ENCODE measurements around the gene TM4SF18. TPM values are rescaled to one million over a fixed set of nuclear protein-coding genes. Genes with fewer than 3 reads are reported as not detected.

Gene TM4SF18
- total RNA-seq, 1 experiment from 2014 or later, result 54.5 TPM

DNA sequence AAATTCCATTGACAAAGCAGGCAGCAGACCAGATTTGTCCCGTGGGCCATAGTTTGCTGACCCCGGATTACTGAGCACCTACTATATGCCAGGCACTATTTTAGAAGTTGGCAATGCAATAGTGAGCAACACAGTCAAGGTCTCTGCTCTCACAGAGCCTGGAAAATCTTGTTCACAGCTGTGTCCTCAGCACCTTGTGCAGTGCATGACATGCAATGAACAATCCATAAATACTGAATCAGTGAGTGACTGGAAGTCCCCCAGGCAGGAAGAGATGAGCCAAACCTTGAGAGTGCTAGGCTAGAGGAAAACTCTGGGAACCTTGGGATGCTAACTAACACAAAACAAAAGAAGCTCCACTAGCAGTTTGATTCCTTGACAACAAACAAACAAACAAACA is 29.6 kb upstream of the TM4SF18 start:
- Histone ChIP-seq H3K4me3 (ENCODE audit: low read depth in 2 of 2, low read length in 2 of 2) (no peak overlapping the region), H3K27ac (ENCODE audit: low read length) (peak overlapping the region; percentile 100), H3K27me3 (ENCODE audit: control insufficient read depth, insufficient read depth, low read length) (no peaks in the 10 kb centered on the region), H3K4me1 (ENCODE audit: control insufficient read depth, insufficient read depth, low read length) (peaks cover 32% of the 10 kb centered on the region), H3K36me3 (ENCODE audit: control insufficient read depth, insufficient read depth, low read length) (no peaks in the 10 kb centered on the region), H3K9me3 (ENCODE audit: control insufficient read depth, insufficient read depth, low read depth, low read length) (no peaks in the 10 kb centered on the region)
- no peak for DNase-seq (ENCODE audit: low read depth, low spot score)
- ChIA-PET CTCF (no interaction called here), POLR2A (interaction anchor here (0.5 to 1.2 kb wide), 4 partner anchors 9 to 216 kb away, joined by 3 to 4 read pairs (median 3); no protein-coding TSS in a partner anchor)
- ATAC-seq, result peak; percentile 11; the same call in 1 of the 2 replicates
- in situ Hi-C loops (cut with HindIII; ENCODE audit: low pct_unique_long_range_greater_than_20kb, low sequenced_read_pairs), result no loop called here
- TF ChIP-seq TCF7L2 (IDR thresholded peaks at IDR 0.05; ENCODE audit: low read depth, low read length) (no peak), REST (IDR thresholded peaks at IDR 0.05; ENCODE audit: insufficient read depth in 1 of 2, low read depth in 2 of 2, low read length in 1 of 2) (no peak), SIN3A (IDR thresholded peaks at IDR 0.05; ENCODE audit: borderline replicate concordance, insufficient read depth, low read depth, low read length) (no peak), POLR2AphosphoS5 (IDR thresholded peaks at IDR 0.05; ENCODE audit: low read depth, low read length) (no peak)
- TF ChIP-seq, protein P1, sequence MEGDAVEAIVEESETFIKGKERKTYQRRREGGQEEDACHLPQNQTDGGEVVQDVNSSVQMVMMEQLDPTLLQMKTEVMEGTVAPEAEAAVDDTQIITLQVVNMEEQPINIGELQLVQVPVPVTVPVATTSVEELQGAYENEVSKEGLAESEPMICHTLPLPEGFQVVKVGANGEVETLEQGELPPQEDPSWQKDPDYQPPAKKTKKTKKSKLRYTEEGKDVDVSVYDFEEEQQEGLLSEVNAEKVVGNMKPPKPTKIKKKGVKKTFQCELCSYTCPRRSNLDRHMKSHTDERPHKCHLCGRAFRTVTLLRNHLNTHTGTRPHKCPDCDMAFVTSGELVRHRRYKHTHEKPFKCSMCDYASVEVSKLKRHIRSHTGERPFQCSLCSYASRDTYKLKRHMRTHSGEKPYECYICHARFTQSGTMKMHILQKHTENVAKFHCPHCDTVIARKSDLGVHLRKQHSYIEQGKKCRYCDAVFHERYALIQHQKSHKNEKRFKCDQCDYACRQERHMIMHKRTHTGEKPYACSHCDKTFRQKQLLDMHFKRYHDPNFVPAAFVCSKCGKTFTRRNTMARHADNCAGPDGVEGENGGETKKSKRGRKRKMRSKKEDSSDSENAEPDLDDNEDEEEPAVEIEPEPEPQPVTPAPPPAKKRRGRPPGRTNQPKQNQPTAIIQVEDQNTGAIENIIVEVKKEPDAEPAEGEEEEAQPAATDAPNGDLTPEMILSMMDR (IDR thresholded peaks at IDR 0.05), result no peak
- no TSS peak for BruUV-seq (replicated peaks)
- intact Hi-C loops (cut with micrococcal nuclease; ENCODE audit: unreplicated experiment), result no loop called here

GRCh38 chr3:149362366-149362765 is 28.9 kb upstream of the TM4SF18 start:
- Histone ChIP-seq H3K4me3 (ENCODE audit: low read depth in 2 of 2, low read length in 2 of 2) (no peak overlapping the region), H3K9me3 (ENCODE audit: control insufficient read depth, insufficient read depth, low read depth, low read length) (no peaks in the 10 kb centered on the region), H3K4me1 (ENCODE audit: control insufficient read depth, insufficient read depth, low read length) (peaks cover 25% of the 10 kb centered on the region), H3K36me3 (ENCODE audit: control insufficient read depth, insufficient read depth, low read length) (no peaks in the 10 kb centered on the region), H3K27me3 (ENCODE audit: control insufficient read depth, insufficient read depth, low read length) (no peaks in the 10 kb centered on the region), H3K27ac (ENCODE audit: low read length) (peak overlapping the region; percentile 100)
- BruUV-seq (replicated peaks), result no TSS peak
- in situ Hi-C loops (cut with HindIII; ENCODE audit: low pct_unique_long_range_greater_than_20kb, low sequenced_read_pairs) (no loop called here), intact Hi-C loops (cut with micrococcal nuclease; ENCODE audit: unreplicated experiment) (no loop called here)
- no peak for ATAC-seq
- POLR2A ChIA-PET, result interaction anchor here (0.7 to 1.2 kb wide), 3 partner anchors 11 to 36 kb away, joined by 3 to 4 read pairs (median 3); no protein-coding TSS in a partner anchor
- no peak for TF ChIP-seq TCF7L2 (IDR thresholded peaks at IDR 0.05; ENCODE audit: low read depth, low read length)
- TF ChIP-seq SIN3A (IDR thresholded peaks at IDR 0.05; ENCODE audit: borderline replicate concordance, insufficient read depth, low read depth, low read length), result no peak
- TF ChIP-seq, protein P1 (IDR thresholded peaks at IDR 0.05), result no peak
- no peak for TF ChIP-seq REST (IDR thresholded peaks at IDR 0.05; ENCODE audit: insufficient read depth in 1 of 2, low read depth in 2 of 2, low read length in 1 of 2)
- no peak for TF ChIP-seq POLR2AphosphoS5 (IDR thresholded peaks at IDR 0.05; ENCODE audit: low read depth, low read length)
- CTCF ChIA-PET, result interaction anchor here (0.6 kb wide), 1 partner anchor 20 kb away, joined by 3 read pairs; no protein-coding TSS in a partner anchor
- DNase-seq (ENCODE audit: low read depth, low spot score), result no peak
